Measurements from ENCODE around the gene CNTNAP5. TPM values are rescaled to one million over a fixed set of nuclear protein-coding genes. Genes with fewer than 3 reads are reported as not detected.

CNTNAP5 gene
- total and polyA plus RNA-seq, 2 donors from 2014 or later, result 0.50 TPM; not detected in 1

DNA sequence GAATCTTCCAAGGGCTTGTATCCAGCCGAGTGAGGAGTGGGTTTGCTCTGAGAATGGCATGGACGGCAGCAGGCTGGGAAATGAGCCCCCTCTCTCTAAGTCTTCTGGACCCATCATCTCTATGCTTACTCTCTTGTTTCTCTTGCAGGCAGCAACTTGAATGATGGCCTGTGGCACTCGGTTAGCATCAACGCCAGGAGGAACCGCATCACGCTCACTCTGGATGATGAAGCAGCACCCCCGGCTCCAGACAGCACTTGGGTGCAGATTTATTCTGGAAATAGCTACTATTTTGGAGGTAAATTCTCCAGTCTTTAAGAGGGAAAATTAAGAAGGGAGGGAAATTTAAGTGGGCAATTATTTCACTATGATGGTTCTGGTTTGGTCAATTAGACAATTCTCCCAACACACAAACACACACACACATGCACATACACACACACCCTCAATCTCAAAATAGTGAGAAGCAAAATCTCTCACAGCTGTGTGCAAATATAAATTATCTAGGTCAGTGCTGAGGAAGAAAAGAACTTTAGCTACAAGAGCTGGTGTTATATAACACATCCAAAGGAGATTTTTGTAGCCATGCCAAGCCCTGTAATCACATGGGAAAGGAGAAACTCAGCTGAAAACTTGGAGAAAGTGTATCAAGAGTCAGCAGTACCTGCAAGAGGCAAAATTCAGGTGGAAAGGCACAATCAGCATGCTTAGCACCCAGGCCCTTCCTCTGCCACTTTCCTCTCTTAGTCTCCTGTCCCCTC lies 499.2 kb downstream of the CNTNAP5 start:
- Histone ChIP-seq H3K4me3 (ENCODE audit: low read length in 3 of 3) (no peak overlapping the region), H3K27ac (ENCODE audit: low read depth in 2 of 2, low read length in 2 of 2) (no peak overlapping the region), H3K9ac (ENCODE audit: low read length in 3 of 3) (no peak overlapping the region), H3K4me1 (ENCODE audit: control insufficient read depth in 2 of 3, insufficient read depth in 2 of 3, low read depth in 1 of 3, low read length in 3 of 3) (no peaks in the 10 kb centered on the region), H3K9me3 (ENCODE audit: control insufficient read depth in 2 of 3, insufficient read depth in 1 of 3, low read length in 3 of 3) (no peaks in the 10 kb centered on the region), H3K36me3 (ENCODE audit: control insufficient read depth in 2 of 3, insufficient read depth in 3 of 3, low read length in 3 of 3) (no peaks in the 10 kb centered on the region), H3K27me3 (ENCODE audit: control insufficient read depth, insufficient read depth, low read length) (no peaks in the 10 kb centered on the region)
- DNase-seq (no peak), FAIRE-seq (peak; percentile 15)
- intact Hi-C loops (cut with DNase I), result no loop called here
- TF ChIP-seq, protein P1, sequence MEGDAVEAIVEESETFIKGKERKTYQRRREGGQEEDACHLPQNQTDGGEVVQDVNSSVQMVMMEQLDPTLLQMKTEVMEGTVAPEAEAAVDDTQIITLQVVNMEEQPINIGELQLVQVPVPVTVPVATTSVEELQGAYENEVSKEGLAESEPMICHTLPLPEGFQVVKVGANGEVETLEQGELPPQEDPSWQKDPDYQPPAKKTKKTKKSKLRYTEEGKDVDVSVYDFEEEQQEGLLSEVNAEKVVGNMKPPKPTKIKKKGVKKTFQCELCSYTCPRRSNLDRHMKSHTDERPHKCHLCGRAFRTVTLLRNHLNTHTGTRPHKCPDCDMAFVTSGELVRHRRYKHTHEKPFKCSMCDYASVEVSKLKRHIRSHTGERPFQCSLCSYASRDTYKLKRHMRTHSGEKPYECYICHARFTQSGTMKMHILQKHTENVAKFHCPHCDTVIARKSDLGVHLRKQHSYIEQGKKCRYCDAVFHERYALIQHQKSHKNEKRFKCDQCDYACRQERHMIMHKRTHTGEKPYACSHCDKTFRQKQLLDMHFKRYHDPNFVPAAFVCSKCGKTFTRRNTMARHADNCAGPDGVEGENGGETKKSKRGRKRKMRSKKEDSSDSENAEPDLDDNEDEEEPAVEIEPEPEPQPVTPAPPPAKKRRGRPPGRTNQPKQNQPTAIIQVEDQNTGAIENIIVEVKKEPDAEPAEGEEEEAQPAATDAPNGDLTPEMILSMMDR (IDR thresholded peaks at IDR 0.05; ENCODE audit: borderline replicate concordance, extremely low read depth, insufficient read depth), result no peak

DNA sequence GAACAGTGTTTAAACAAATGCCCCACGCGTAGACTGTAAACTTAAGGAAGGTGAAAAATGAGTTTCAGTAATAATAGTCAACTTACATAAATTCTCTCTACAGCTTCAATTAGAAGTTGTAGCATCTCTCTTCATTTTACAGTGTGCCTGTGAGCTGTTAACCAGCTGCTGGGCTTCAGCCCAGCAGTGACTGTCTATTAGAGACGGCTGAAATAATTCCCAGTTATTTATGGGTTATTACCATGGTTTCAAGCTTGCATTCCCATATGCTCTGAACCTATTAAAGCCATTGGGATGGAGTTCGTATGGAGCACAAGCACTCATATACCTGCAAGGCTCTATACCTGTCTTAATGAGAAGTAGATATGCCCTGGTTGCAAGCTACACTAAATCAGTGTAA lies 501.1 kb downstream of the CNTNAP5 start:
- Histone ChIP-seq H3K9me3 (ENCODE audit: control insufficient read depth in 2 of 3, insufficient read depth in 1 of 3, low read length in 3 of 3) (no peaks in the 10 kb centered on the region), H3K4me3 (ENCODE audit: low read length in 3 of 3) (no peak overlapping the region), H3K36me3 (ENCODE audit: control insufficient read depth in 2 of 3, insufficient read depth in 3 of 3, low read length in 3 of 3) (no peaks in the 10 kb centered on the region), H3K27me3 (ENCODE audit: control insufficient read depth, insufficient read depth, low read length) (no peaks in the 10 kb centered on the region), H3K27ac (ENCODE audit: low read depth in 2 of 2, low read length in 2 of 2) (no peak overlapping the region), H3K4me1 (ENCODE audit: control insufficient read depth in 2 of 3, insufficient read depth in 2 of 3, low read depth in 1 of 3, low read length in 3 of 3) (no peaks in the 10 kb centered on the region), H3K9ac (ENCODE audit: low read length in 3 of 3) (no peak overlapping the region)
- intact Hi-C loops (cut with DNase I), result no loop called here
- peak in 1 of 5 donors; percentile 64 for DNase-seq
- TF ChIP-seq, protein P1 (IDR thresholded peaks at IDR 0.05; ENCODE audit: borderline replicate concordance, extremely low read depth, insufficient read depth), result no peak
- FAIRE-seq, result no peak

DNA sequence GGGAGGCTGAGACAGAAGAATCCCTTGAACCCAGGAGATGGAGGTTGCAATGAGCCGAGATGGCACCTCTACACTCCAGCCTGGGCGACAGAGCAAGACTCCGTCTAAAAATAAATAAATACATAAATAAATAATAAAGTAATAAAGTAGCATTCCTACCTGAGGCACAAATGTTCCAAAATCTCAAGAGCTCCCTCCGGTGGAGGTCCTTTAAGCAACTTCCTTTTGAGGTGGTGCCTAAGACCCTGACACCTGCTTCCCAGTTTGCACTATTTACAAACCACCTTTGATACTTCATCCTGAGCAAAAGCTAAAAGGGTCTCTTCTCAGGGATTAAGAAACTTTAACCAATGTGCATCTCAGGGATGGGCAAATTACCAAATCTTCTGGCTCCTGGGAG lies 505.1 kb downstream of the CNTNAP5 start:
- Histone ChIP-seq H3K4me1 (ENCODE audit: control insufficient read depth in 2 of 3, insufficient read depth in 2 of 3, low read depth in 1 of 3, low read length in 3 of 3) (peaks cover 0 to 2% (median 0%) of the 10 kb centered on the region in 3 donors), H3K4me3 (ENCODE audit: low read length in 3 of 3) (no peak overlapping the region), H3K27me3 (ENCODE audit: control insufficient read depth, insufficient read depth, low read length) (no peaks in the 10 kb centered on the region), H3K36me3 (ENCODE audit: control insufficient read depth in 2 of 3, insufficient read depth in 3 of 3, low read length in 3 of 3) (no peaks in the 10 kb centered on the region), H3K9ac (ENCODE audit: low read length in 3 of 3) (no peak overlapping the region), H3K27ac (ENCODE audit: low read depth in 2 of 2, low read length in 2 of 2) (no peak overlapping the region), H3K9me3 (ENCODE audit: control insufficient read depth in 2 of 3, insufficient read depth in 1 of 3, low read length in 3 of 3) (no peaks in the 10 kb centered on the region)
- intact Hi-C loops (cut with DNase I), result no loop called here
- TF ChIP-seq, protein P1 (IDR thresholded peaks at IDR 0.05; ENCODE audit: borderline replicate concordance, extremely low read depth, insufficient read depth), result no peak
- FAIRE-seq (no peak), DNase-seq (no peak)
